Immature natural killer cell (primary cell): Measurements from ENCODE around the gene LRPAP1. TPM values are rescaled to one million over a fixed set of nuclear protein-coding genes. Genes with fewer than 3 reads are reported as not detected.

ENCODE experiments used
- DNase-seq, 3 donors: peaks; one replicate each; pipeline ENCODE4 v3.0.0; 2022; ENCODE audit warnings: mixed read lengths in 1 of 3
- H3K27ac Mint-ChIP-seq, 6 donors: one replicate each; pipeline ENCODE4 v1.8.0; 2020; ENCODE audit warnings: mixed read lengths in 6 of 6, mild to moderate bottlenecking in 5 of 6, inconsistent platforms in 4 of 6, moderate library complexity in 3 of 6
- H3K27me3 Mint-ChIP-seq, 3 donors: one replicate each; pipeline ENCODE4 v1.8.0; 2020 to 2021; ENCODE audit warnings: low read depth in 3 of 3, mild to moderate bottlenecking in 3 of 3, mixed read lengths in 3 of 3, moderate library complexity in 3 of 3, inconsistent platforms in 1 of 3
- H3K36me3 Mint-ChIP-seq, 3 donors: one replicate each; pipeline ENCODE4 v1.8.0; 2020; ENCODE audit warnings: mixed read lengths in 3 of 3, inconsistent platforms in 2 of 3, mild to moderate bottlenecking in 2 of 3
- H3K4me1 Mint-ChIP-seq, 2 donors: one replicate each; pipeline ENCODE4 v1.8.0; 2020; ENCODE audit warnings: inconsistent platforms in 2 of 2, mild to moderate bottlenecking in 2 of 2, mixed read lengths in 2 of 2, moderate library complexity in 1 of 2
- H3K4me3 Mint-ChIP-seq, 5 donors: one replicate each; pipeline ENCODE4 v1.8.0; 2020; ENCODE audit warnings: mild to moderate bottlenecking in 5 of 5, mixed read lengths in 5 of 5, inconsistent platforms in 3 of 5, moderate library complexity in 3 of 5
- H3K9me3 Mint-ChIP-seq, 6 donors: one replicate each; pipeline ENCODE4 v1.8.0; 2020; ENCODE audit warnings: mild to moderate bottlenecking in 6 of 6, mixed read lengths in 6 of 6, inconsistent platforms in 4 of 6, moderate library complexity in 3 of 6
- polyA plus RNA-seq, 3 donors: library from polyadenylated mRNA; unstranded; fragments of 300-500 nt; fragmentation: Illumina TruSeq; gene quantifications; one replicate each; pipeline ENCODE4 v1.2.3, GENCODE V29; 2021

The LRPAP1 gene
- polyA plus RNA-seq, 3 donors from 2014 or later, result 98.7 to 185 (median 148) TPM

DNA sequence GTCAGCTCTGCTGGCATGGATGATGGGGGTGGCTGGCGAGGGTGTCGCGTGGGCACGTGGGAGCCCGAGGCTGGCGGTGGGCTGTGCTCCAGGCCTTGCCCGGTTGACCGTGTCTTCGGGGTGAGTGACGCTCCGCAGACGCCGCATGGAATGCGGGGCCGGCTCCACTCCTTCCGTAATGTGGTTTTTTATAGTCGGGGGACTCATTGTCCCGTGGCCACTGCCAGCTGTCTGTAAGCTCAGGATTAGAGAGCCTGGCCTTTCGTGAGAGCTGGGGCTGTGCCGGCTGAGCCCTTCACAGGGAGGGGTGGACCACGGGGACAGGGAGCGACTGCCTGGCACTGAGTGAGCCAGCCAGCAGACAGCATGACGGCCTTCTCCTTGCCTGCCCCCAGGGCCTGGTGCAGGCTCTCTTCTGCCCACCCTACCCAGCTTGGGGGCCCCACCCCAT lies 48.7 kb downstream of the LRPAP1 start:
- H3K9me3 Mint-ChIP-seq, result no peaks in the 10 kb centered on the region
- H3K4me3 Mint-ChIP-seq, result peak overlapping the region in 1 of 5 donors; percentile 33
- H3K4me1 Mint-ChIP-seq, result peaks cover 10 to 36% of the 10 kb centered on the region in 2 donors
- DNase-seq, result no peak
- peaks cover 0 to 3% (median 3%) of the 10 kb centered on the region in 3 donors for H3K27me3 Mint-ChIP-seq
- H3K27ac Mint-ChIP-seq, result no peak overlapping the region
- H3K36me3 Mint-ChIP-seq, result no peaks in the 10 kb centered on the region

- H3K36me3 Mint-ChIP-seq, result no peaks in the 10 kb centered on the region
- H3K4me1 Mint-ChIP-seq, result peaks cover 6 to 31% of the 10 kb centered on the region in 2 donors
- H3K27ac Mint-ChIP-seq, result no peak overlapping the region
- no peak overlapping the region for H3K4me3 Mint-ChIP-seq
- no peaks in the 10 kb centered on the region for H3K9me3 Mint-ChIP-seq
- peaks cover 0 to 3% (median 3%) of the 10 kb centered on the region in 3 donors for H3K27me3 Mint-ChIP-seq
- DNase-seq, result no peak
Measured at GRCh38 chr4:3482707-3483106, 49.5 kb downstream of the LRPAP1 start.

- no peak for DNase-seq
- Mint-ChIP-seq H3K4me1 (peaks cover 6 to 25% of the 10 kb centered on the region in 2 donors), H3K9me3 (no peaks in the 10 kb centered on the region), H3K27me3 (peaks cover under 1 to 5% (median 4%) of the 10 kb centered on the region in 3 donors), H3K36me3 (no peaks in the 10 kb centered on the region), H3K4me3 (no peak overlapping the region), H3K27ac (no peak overlapping the region)
Measured at GRCh38 chr4:3481783-3482393, 50.3 kb downstream of the LRPAP1 start.

DNA sequence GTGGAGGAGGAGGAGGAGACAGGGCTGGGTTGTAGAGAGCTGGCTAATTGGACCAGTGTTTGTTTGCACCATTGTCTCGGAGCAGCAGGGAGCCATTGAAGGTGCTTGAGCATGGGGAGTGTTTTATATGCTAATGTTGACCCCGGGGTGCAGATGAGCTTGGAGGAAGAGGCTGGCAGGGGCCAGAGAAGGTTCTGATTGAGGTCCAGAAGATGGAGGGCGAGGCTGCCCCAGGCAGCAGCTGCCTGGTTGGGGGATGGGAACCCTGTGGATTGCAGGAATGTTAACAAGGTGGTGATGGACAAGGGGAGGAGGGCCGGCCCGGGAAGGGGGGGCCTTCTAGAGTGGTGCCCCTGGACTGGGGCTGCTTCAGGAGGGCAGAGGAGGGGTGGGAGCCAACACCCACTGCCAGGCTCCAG lies 51.1 kb downstream of the LRPAP1 start:
- Mint-ChIP-seq H3K27ac (no peak overlapping the region), H3K4me1 (peaks cover 0 to 20% of the 10 kb centered on the region in 2 donors), H3K4me3 (no peak overlapping the region), H3K36me3 (no peaks in the 10 kb centered on the region), H3K27me3 (peaks cover 4 to 6% (median 5%) of the 10 kb centered on the region in 3 donors), H3K9me3 (no peaks in the 10 kb centered on the region)
- no peak for DNase-seq

DNA sequence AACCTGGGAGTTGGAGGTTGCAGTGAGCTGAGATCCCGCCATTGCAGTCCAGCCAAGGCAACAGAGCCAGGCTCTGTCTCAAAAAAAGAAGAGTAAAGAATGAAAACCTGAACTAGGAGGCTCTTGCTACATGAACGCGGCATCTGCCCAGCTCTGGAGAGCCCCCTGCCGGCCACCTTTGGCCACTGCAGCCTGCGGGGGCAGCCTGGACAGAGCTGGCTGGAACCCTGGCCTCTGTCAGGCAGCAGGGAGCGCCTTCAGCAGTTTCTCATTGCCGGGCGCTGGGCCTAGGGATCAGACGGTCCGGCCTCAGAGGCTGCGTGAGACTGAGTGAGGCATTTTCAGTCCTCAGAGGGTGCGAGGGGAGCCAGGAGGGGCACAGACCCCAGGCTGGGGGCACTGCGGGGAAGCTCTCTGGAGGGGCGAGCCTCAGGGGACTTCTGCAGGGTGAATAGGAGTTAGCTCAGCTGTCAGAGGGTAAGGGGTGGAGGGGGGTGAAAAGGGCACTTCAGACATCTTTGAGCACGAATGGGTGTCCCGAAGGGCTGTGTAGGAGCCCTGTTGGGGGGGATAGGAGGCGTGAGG lies 51.6 kb downstream of the LRPAP1 start:
- Mint-ChIP-seq H3K4me3 (no peak overlapping the region), H3K4me1 (peaks cover 0 to 18% of the 10 kb centered on the region in 2 donors), H3K27ac (no peak overlapping the region), H3K36me3 (no peaks in the 10 kb centered on the region), H3K9me3 (no peaks in the 10 kb centered on the region), H3K27me3 (peaks cover 4 to 6% (median 5%) of the 10 kb centered on the region in 3 donors)
- DNase-seq, result peak; percentile 70 to 73 (median 72)

- Mint-ChIP-seq H3K27me3 (peaks cover 3 to 9% (median 4%) of the 10 kb centered on the region in 3 donors), H3K4me3 (no peak overlapping the region), H3K36me3 (no peaks in the 10 kb centered on the region), H3K27ac (no peak overlapping the region), H3K9me3 (no peaks in the 10 kb centered on the region), H3K4me1 (peaks cover 0 to 13% of the 10 kb centered on the region in 2 donors)
- DNase-seq, result no peak
Measured at GRCh38 chr4:3479358-3480101, 52.7 kb downstream of the LRPAP1 start.

GRCh38 chr4:3478446-3479357 lies 53.5 kb downstream of the LRPAP1 start:
- no peaks in the 10 kb centered on the region for H3K9me3 Mint-ChIP-seq
- H3K4me3 Mint-ChIP-seq, result no peak overlapping the region
- no peak for DNase-seq
- H3K27ac Mint-ChIP-seq, result no peak overlapping the region
- H3K27me3 Mint-ChIP-seq, result peaks cover 3 to 9% (median 4%) of the 10 kb centered on the region in 3 donors
- H3K4me1 Mint-ChIP-seq, result peaks cover 0 to 9% of the 10 kb centered on the region in 2 donors
- H3K36me3 Mint-ChIP-seq, result no peaks in the 10 kb centered on the region

DNA sequence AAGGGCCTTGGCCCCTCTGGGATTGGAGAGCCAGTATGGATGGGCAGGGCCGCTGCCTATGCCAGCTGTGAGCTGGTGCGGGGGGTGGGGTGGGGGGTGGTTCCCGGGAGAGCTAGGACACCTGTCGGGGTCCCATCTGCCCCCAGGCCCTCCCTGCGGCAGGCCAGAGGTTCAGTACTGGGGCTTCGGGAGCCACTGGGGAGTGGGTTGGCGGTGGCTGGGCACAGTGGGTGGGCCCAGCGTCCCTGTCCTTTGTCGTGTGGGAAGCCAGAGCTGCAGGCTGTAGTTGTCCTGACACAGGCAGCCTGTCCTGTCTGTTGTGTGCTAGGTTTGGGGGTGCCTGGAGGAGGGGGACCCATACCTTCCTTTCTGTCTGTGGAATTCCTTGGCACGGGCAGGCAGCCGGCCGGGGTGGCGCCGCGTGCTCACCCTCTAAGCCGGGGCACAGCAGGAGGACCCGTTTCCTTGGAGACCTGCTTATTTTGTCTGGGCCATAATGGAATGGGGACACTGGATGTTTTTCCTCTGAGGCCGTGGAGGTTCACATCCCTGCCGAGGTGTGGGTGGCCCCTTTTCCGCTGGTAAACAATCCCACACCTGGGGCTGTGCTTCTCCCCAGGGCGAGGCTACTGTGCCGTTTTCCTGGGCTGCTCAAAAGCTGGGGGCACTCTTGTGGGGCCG lies 54.3 kb downstream of the LRPAP1 start:
- Mint-ChIP-seq H3K9me3 (no peaks in the 10 kb centered on the region), H3K4me3 (no peak overlapping the region), H3K27me3 (peaks cover 3 to 9% (median 4%) of the 10 kb centered on the region in 3 donors), H3K36me3 (no peaks in the 10 kb centered on the region), H3K4me1 (peaks cover 0 to 7% of the 10 kb centered on the region in 2 donors), H3K27ac (no peak overlapping the region)
- DNase-seq, result no peak

- H3K36me3 Mint-ChIP-seq, result no peaks in the 10 kb centered on the region
- H3K27ac Mint-ChIP-seq, result no peak overlapping the region
- H3K4me3 Mint-ChIP-seq, result no peak overlapping the region
Measured at GRCh38 chr4:3476936-3477749, 55.1 kb downstream of the LRPAP1 start.

GRCh38 chr4:3476341-3476747 lies 55.9 kb downstream of the LRPAP1 start:
- Mint-ChIP-seq H3K4me1 (peaks cover 0 to 7% of the 10 kb centered on the region in 2 donors), H3K36me3 (no peaks in the 10 kb centered on the region), H3K4me3 (no peak overlapping the region), H3K27ac (no peak overlapping the region), H3K27me3 (peaks cover 3 to 9% (median 4%) of the 10 kb centered on the region in 3 donors), H3K9me3 (no peaks in the 10 kb centered on the region)
- DNase-seq, result no peak

More at GRCh38 chr4:3476936-3477749, 55.1 kb downstream of the LRPAP1 start:
- Mint-ChIP-seq H3K27me3 (peaks cover 3 to 9% (median 4%) of the 10 kb centered on the region in 3 donors), H3K4me1 (peaks cover 0 to 7% of the 10 kb centered on the region in 2 donors), H3K9me3 (no peaks in the 10 kb centered on the region)
- no peak for DNase-seq

DNA sequence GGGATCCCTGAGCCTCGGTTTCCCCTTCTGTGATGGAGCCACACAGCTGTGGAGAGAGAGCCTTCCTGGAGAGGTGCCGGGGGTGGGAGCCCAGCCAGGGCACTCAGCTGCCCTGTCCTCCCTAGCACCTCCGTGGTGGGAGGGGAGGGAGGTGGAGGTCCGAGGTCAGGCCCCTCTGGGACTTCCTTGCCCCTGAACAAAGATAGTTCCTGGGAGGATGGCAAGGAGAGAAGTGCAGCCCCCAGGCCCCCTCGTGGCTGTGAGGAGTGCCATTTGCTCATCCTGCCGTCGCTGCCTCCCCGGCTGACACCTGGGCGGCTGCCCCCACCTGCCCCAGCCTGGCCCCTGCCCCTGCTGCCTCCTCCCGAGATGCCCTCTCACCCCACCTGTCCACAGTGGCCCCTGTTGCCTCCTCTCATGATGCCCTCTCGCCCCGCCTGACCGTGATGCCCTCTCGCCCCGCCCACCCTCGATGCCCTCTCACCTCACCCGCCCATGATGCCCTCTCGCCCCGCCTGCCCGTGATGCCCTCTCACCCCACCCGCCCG lies 56.4 kb downstream of the LRPAP1 start:
- Mint-ChIP-seq H3K27ac (no peak overlapping the region), H3K9me3 (no peaks in the 10 kb centered on the region), H3K27me3 (peaks cover 3 to 6% (median 4%) of the 10 kb centered on the region in 3 donors), H3K36me3 (no peaks in the 10 kb centered on the region), H3K4me1 (peaks cover 0 to 4% of the 10 kb centered on the region in 2 donors), H3K4me3 (no peak overlapping the region)
- no peak for DNase-seq
